Measurements from ENCODE around the gene EPX. TPM values are rescaled to one million over a fixed set of nuclear protein-coding genes. Genes with fewer than 3 reads are reported as not detected.

The EPX gene
- total and polyA plus RNA-seq, 2 of the 4 experiments (the other 2 are of a cell fraction): not detected

GRCh38 chr17:58246781-58247180 lies 54.3 kb downstream of the EPX start:
- H3K36me3 ChIP-seq (ENCODE audit: control insufficient read depth, insufficient read depth, low read length): no peaks in the 10 kb centered on the region
- no peaks in the 10 kb centered on the region for H3K9me1 ChIP-seq (ENCODE audit: insufficient read depth, low read length)
- H3K4me2 ChIP-seq (ENCODE audit: low read depth, low read length): no peak overlapping the region
- ATAC-seq (ENCODE audit: low read depth): no peak
- dilution Hi-C loops (cut with HindIII; ENCODE audit: low sequenced_read_pairs, unreplicated experiment): no loop called here
- H2BK15ac ChIP-seq (ENCODE audit: low read depth, low read length): no peak overlapping the region
- H2AK9ac ChIP-seq (replicated peaks; ENCODE audit: low read depth, low read length, poor library complexity): no peak overlapping the region
- H3K23ac ChIP-seq (ENCODE audit: low read depth, low read length): no peak overlapping the region
- no peak overlapping the region for H4K8ac ChIP-seq (ENCODE audit: low read depth in 2 of 2, low read length in 2 of 2)
- H3K14ac ChIP-seq (replicated peaks; ENCODE audit: low read depth, low read length): no peak overlapping the region
- no peaks in the 10 kb centered on the region for H3K79me1 ChIP-seq (ENCODE audit: low read depth in 1 of 2, low read length in 2 of 2)
- H3K18ac ChIP-seq (ENCODE audit: low read depth, low read length): no peak overlapping the region
- H3K9ac ChIP-seq (ENCODE audit: low read depth, low read length): no peak overlapping the region
- no TSS peak for BruUV-seq (replicated peaks)
- 80% methylated on average over 1 of the region's 1 CpG; no CpG with 5 or more reads in 1 of the 2 experiments for WGBS, 2 experiments (ENCODE audit: extremely low coverage in 2 of 2, insufficient read length in 1 of 2)
- in situ Hi-C loops (cut with MboI; ENCODE audit: low sequenced_read_pairs): no loop called here
- H2AFZ ChIP-seq (replicated peaks; ENCODE audit: low read length, poor library complexity): no peak overlapping the region
- no peaks in the 10 kb centered on the region for H3K4me1 ChIP-seq (ENCODE audit: control insufficient read depth, insufficient read depth, low read length)
- POLR2A ChIA-PET (ENCODE audit: unreplicated experiment): no interaction called here
- no peak overlapping the region for H2BK20ac ChIP-seq (ENCODE audit: low read depth, low read length)
- H3K9me3 ChIP-seq (ENCODE audit: control insufficient read depth, insufficient read depth, low read length): no peaks in the 10 kb centered on the region
- no peaks in the 10 kb centered on the region for H4K20me1 ChIP-seq (ENCODE audit: insufficient read depth, low read length)
- no peak overlapping the region for H2BK5ac ChIP-seq (ENCODE audit: low read depth, low read length, poor library complexity, severe bottlenecking)
- no peak overlapping the region for H3K4ac ChIP-seq (ENCODE audit: low read depth, low read length)
- no peak overlapping the region for H3K4me3 ChIP-seq (ENCODE audit: insufficient read depth, low read depth, low read length)
- no peak for DNase-seq
- intact Hi-C loops (cut with micrococcal nuclease): no loop called here
- no peak overlapping the region for H4K5ac ChIP-seq (ENCODE audit: low read depth, low read length)
- no peak overlapping the region for H2BK120ac ChIP-seq (ENCODE audit: low read depth, low read length)
- peaks cover 70% of the 10 kb centered on the region for H3K27me3 ChIP-seq (ENCODE audit: control insufficient read depth, insufficient read depth, low read length)
- CTCF ChIA-PET: no interaction called here
- H3K56ac ChIP-seq (ENCODE audit: extremely low read depth, insufficient read depth, low read length): no peak overlapping the region
- no peak overlapping the region for H3K27ac ChIP-seq (ENCODE audit: insufficient read depth, low read length)
- no peak overlapping the region for H4K91ac ChIP-seq (ENCODE audit: insufficient read depth, low read depth, low read length)
- TF ChIP-seq MAFK (IDR thresholded peaks at IDR 0.05; ENCODE audit: low read depth, low read length) (no peak), CTCF (conservative IDR thresholded peaks at IDR 0.05; ENCODE audit: low read depth, low read length) (no peak), NFE2L2 (IDR thresholded peaks at IDR 0.05; ENCODE audit: low read depth, low read length) (no peak), MXI1 (IDR thresholded peaks at IDR 0.05; ENCODE audit: borderline replicate concordance, low read depth, low read length) (no peak), USF2 (IDR thresholded peaks at IDR 0.05; ENCODE audit: low read depth, low read length) (no peak), CEBPB (IDR thresholded peaks at IDR 0.05; ENCODE audit: low read depth, low read length) (no peak), RFX5 (IDR thresholded peaks at IDR 0.05; ENCODE audit: low read depth, low read length) (no peak), FOS (IDR thresholded peaks at IDR 0.05; ENCODE audit: low read depth, low read length) (no peak), CHD1 (IDR thresholded peaks at IDR 0.05; ENCODE audit: low read depth, low read length) (no peak), MAZ (IDR thresholded peaks at IDR 0.05; ENCODE audit: borderline replicate concordance, low read depth, low read length) (no peak), SMC3 (IDR thresholded peaks at IDR 0.05; ENCODE audit: low read depth, low read length) (no peak), RAD21 (IDR thresholded peaks at IDR 0.05; ENCODE audit: low read length) (no peak), BHLHE40 (IDR thresholded peaks at IDR 0.05; ENCODE audit: low read depth, low read length) (no peak), POLR2A (IDR thresholded peaks at IDR 0.05; ENCODE audit: low read depth, low read length) (no peak), RCOR1 (IDR thresholded peaks at IDR 0.05; ENCODE audit: insufficient replicate concordance, low read length) (no peak)
- TF ChIP-seq, protein P1, sequence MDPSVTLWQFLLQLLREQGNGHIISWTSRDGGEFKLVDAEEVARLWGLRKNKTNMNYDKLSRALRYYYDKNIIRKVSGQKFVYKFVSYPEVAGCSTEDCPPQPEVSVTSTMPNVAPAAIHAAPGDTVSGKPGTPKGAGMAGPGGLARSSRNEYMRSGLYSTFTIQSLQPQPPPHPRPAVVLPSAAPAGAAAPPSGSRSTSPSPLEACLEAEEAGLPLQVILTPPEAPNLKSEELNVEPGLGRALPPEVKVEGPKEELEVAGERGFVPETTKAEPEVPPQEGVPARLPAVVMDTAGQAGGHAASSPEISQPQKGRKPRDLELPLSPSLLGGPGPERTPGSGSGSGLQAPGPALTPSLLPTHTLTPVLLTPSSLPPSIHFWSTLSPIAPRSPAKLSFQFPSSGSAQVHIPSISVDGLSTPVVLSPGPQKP (IDR thresholded peaks at IDR 0.05; ENCODE audit: borderline replicate concordance, low read depth, low read length): no peak
- H2AK5ac ChIP-seq (ENCODE audit: low read depth, low read length): no peak overlapping the region
